Activated gamma-delta T cell treated with anti-CD3 and anti-CD28 coated beads, Interleukin-2, amount 50 U/mL, for 16 hours (primary cell): Measurements from ENCODE around the gene OGDHL.
"Not testable (repeated sequence)": the region's sequence is repeated elsewhere in the genome, so short reads cannot be mapped to it uniquely, and the experiment has no call there.

Experiments
- DNase-seq: peaks from one replicate; pipeline ENCODE4 v3.0.0-alpha.2; 2020; ENCODE audit warnings: low read depth

OGDHL gene

GRCh38 chr10:49756031-49756430, 6.1 kb downstream of the OGDHL start:
- no peak for DNase-seq

GRCh38 chr10:49754951-49755350, 7.2 kb downstream of the OGDHL start:
- DNase-seq: not testable (repeated sequence)

- no peak for DNase-seq
Observed at GRCh38 chr10:49752584-49752983, 9.5 kb downstream of the OGDHL start.

- no peak for DNase-seq
Observed at GRCh38 chr10:49751636-49752510, 10.2 kb downstream of the OGDHL start.

GRCh38 chr10:49751216-49751615, 10.9 kb downstream of the OGDHL start:
- DNase-seq: no peak

GRCh38 chr10:49750546-49750945, 11.6 kb downstream of the OGDHL start:
- no peak for DNase-seq

- no peak for DNase-seq
Observed at GRCh38 chr10:49749556-49750491, 12.3 kb downstream of the OGDHL start.

GRCh38 chr10:49749144-49749543, 13.0 kb downstream of the OGDHL start:
- no peak for DNase-seq

- DNase-seq: no peak
Observed at GRCh38 chr10:49748006-49748405, 14.1 kb downstream of the OGDHL start.

GRCh38 chr10:49747303-49747646, 14.8 kb downstream of the OGDHL start:
- no peak for DNase-seq

GRCh38 chr10:49746626-49747302, 15.4 kb downstream of the OGDHL start:
- no peak for DNase-seq

- DNase-seq: no peak
Observed at GRCh38 chr10:49745756-49746155, 16.4 kb downstream of the OGDHL start.

- no peak for DNase-seq
Observed at GRCh38 chr10:49744924-49745605, 17.1 kb downstream of the OGDHL start.

- no peak for DNase-seq
Observed at GRCh38 chr10:49744091-49744685, 17.9 kb downstream of the OGDHL start.

GRCh38 chr10:49743464-49744075, 18.6 kb downstream of the OGDHL start:
- no peak for DNase-seq

GRCh38 chr10:49742683-49743463, 19.2 kb downstream of the OGDHL start:
- DNase-seq: no peak

- no peak for DNase-seq
Observed at GRCh38 chr10:49741108-49741995, 20.8 kb downstream of the OGDHL start.

- DNase-seq: no peak
Observed at GRCh38 chr10:49740346-49741107, 21.6 kb downstream of the OGDHL start.
